Breast epithelium (tissue), 3 donors: ENCODE measurements around the gene USP32.

Source experiments
- POLR2AphosphoS5 ChIP-seq, 3 donors: sonication (generic); formaldehyde crosslinking; IDR thresholded peaks; one replicate each; pipeline ENCODE4 v1.6.1; 2017; ENCODE audit warnings: antibody characterized with exemption in 3 of 3
- TF ChIP-seq, protein P1 (sequence below), 3 donors: fragments of 450-650 bp; IDR thresholded peaks; one replicate each; pipeline ENCODE4 v1.5.1; 2016 to 2017; ENCODE audit warnings: antibody characterized with exemption in 3 of 3, mild to moderate bottlenecking in 3 of 3, moderate library complexity in 3 of 3

DNA sequence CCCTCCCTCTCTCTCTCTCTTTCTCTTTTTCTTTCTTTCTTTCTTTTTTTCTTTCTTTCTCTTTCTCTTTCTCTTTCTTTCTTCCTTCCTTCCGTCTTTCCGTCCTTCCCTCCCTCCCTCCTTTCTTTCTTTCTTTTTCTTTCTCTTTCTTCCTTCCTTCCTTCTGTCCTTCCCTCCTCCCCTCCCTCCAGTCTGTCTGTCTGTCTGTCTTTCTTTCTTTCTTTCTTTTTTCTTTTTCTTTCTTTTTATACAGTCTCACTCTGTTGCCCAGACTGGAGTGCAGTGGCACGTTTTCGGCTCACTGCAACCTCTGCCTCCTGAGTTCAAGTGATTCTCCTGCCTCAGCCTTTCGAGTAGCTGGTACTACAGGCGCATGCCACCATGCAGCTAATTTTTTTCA lies 227.8 kb downstream of the USP32 start:
- TF ChIP-seq, protein P1, sequence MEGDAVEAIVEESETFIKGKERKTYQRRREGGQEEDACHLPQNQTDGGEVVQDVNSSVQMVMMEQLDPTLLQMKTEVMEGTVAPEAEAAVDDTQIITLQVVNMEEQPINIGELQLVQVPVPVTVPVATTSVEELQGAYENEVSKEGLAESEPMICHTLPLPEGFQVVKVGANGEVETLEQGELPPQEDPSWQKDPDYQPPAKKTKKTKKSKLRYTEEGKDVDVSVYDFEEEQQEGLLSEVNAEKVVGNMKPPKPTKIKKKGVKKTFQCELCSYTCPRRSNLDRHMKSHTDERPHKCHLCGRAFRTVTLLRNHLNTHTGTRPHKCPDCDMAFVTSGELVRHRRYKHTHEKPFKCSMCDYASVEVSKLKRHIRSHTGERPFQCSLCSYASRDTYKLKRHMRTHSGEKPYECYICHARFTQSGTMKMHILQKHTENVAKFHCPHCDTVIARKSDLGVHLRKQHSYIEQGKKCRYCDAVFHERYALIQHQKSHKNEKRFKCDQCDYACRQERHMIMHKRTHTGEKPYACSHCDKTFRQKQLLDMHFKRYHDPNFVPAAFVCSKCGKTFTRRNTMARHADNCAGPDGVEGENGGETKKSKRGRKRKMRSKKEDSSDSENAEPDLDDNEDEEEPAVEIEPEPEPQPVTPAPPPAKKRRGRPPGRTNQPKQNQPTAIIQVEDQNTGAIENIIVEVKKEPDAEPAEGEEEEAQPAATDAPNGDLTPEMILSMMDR (IDR thresholded peaks at IDR 0.05): no peak
- TF ChIP-seq POLR2AphosphoS5 (IDR thresholded peaks at IDR 0.05): no peak
